Colonic mucosa (tissue), 4 donors: ENCODE measurements around the gene ZBTB20. TPM values are rescaled to one million over a fixed set of nuclear protein-coding genes. Genes with fewer than 3 reads are reported as not detected.

Experiments used
- DNase-seq: peaks from one replicate; pipeline ENCODE4 v3.0.0-alpha.2; 2020
- H3K27ac ChIP-seq: fragments of 200-600 bp; one replicate; pipeline ENCODE4 v1.8.0; 2021
- H3K27me3 ChIP-seq: fragments of 200-600 bp; one replicate; pipeline ENCODE4 v1.8.0; 2021
- H3K36me3 ChIP-seq: fragments of 200-600 bp; one replicate; pipeline ENCODE4 v1.8.0; 2021
- H3K4me1 ChIP-seq: fragments of 200-600 bp; one replicate; pipeline ENCODE4 v1.8.0; 2021; ENCODE audit warnings: mild to moderate bottlenecking
- H3K4me3 ChIP-seq: fragments of 200-600 bp; one replicate; pipeline ENCODE4 v1.8.0; 2021
- H3K9ac ChIP-seq, 2 donors: one replicate each; pipeline ENCODE4 v1.7.0; 2013; ENCODE audit warnings: control low read depth in 2 of 2, low read depth in 2 of 2, low read length in 2 of 2
- H3K9me3 ChIP-seq: fragments of 200-600 bp; one replicate; pipeline ENCODE4 v1.8.0; 2021
- CTCF ChIP-seq: fragments of 200-600 bp; IDR thresholded peaks from one replicate; pipeline ENCODE4 v1.8.0; 2022; ENCODE audit warnings: antibody characterized with exemption, mild to moderate bottlenecking
- intact Hi-C: fragments of 100-400 bp; cut with DNase I; formaldehyde crosslinking; loops from one replicate; pipeline ENCODE4 v1.14.1; 2022
- total RNA-seq, 2 donors: library from RNA; stranded (reverse); fragmentation: NEBNext Ultra II Directional in 1 of 2; extraction: Animal tissue kit (Norgen Biotek cat#: 25700) in 1 of 2; gene quantifications; one replicate each; pipeline ENCODE4 v1.2.1, GENCODE V29; 2021
- donor health status: healthy.
- donor health status: DM: no; HTN: no; CAD: no.
- donor health status: DM: no; HTN: no; CAD: no.

The ZBTB20 gene
- total RNA-seq, 2 donors from 2014 or later: 12.7 to 21.2 TPM

DNA sequence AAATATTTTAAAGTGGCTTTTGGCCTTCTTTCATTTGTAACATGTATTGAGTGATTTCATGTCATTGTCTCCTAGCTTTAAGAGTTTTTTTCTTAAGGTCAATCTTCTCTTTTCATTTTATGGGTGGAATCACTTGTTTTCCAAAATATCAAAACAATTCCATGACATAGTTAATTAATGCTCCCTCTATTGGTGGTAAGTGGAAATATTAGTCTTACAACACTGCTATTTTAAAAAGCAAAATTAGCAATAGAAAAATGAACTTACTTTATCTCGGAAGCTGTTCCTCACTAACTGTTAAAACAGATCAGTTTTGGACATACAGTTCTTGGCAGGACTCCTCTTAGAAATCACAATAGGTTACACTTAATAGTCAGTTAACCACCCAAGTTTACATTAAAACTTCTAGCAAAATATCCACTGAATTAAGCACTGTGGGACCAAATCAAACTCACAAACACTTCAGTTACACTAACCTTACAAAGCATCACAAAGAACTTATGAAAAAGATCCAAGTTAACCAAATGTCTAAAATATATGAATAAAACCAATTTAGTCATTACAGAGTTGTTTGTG, 810.9 kb downstream of the ZBTB20 start:
- Histone ChIP-seq H3K9me3 (no peaks in the 10 kb centered on the region), H3K27ac (no peak overlapping the region), H3K36me3 (no peaks in the 10 kb centered on the region), H3K27me3 (no peaks in the 10 kb centered on the region), H3K9ac (no peak overlapping the region), H3K4me1 (no peaks in the 10 kb centered on the region), H3K4me3 (no peak overlapping the region)
- intact Hi-C loops: no loop called here
- peak; percentile 22 for TF ChIP-seq CTCF
- DNase-seq: no peak

DNA sequence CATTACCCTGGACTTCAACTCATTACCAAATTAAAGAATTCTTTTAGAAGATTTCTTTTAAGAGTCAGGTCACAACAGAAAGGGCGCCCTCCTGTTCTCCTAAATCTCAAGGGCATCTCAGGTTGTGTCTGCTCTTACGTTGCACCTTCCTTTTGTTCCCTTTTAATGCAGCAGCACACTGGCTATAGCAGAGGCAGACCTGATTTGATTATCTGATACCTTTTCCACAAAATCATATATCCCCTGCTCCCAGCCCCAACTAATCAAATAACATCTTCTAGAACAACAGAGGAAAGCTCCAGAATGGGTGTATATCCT, 813.2 kb downstream of the ZBTB20 start:
- no peaks in the 10 kb centered on the region for H3K4me1 ChIP-seq
- H3K27me3 ChIP-seq: no peaks in the 10 kb centered on the region
- H3K4me3 ChIP-seq: no peak overlapping the region
- TF ChIP-seq CTCF: no peak
- H3K36me3 ChIP-seq: no peaks in the 10 kb centered on the region
- no peak overlapping the region for H3K27ac ChIP-seq
- intact Hi-C loops: no loop called here
- H3K9me3 ChIP-seq: no peaks in the 10 kb centered on the region
- no peak for DNase-seq
- no peak overlapping the region for H3K9ac ChIP-seq

DNA sequence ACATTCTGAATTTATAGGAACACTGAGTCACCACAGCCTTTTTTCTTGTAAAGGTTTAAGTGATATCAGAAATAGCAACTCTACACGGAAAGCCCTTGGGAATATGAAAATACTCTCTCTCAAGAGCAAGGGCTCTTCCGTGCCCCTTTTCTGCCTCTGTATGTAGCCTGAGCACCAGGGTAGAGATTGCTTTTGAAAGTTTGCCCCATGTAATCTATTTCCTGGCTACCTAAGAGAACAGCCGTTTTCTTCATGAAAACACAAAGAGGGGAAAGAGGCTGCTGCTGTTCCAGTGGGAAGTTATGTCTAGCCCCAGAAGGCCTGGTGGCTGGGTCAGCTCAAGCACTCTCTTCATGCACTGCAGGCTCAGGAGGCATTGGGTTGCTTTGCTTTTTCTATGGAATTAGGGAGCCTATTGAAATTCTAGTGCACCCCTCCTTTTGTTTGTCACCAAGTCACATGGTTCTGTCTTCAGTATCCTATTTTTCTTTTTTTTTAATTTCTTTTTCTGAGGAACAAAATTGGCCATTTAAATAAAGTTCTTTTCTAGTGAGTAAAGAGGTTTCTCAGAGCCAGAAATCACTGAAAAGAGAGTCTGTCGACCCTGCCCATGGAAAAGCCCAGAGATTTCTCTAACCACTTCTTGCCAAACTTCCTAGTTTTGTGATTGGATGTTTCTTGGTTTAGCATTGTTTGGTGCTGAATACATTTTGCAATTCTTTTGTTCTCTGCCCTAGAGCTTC, 813.7 kb downstream of the ZBTB20 start:
- no peak for TF ChIP-seq CTCF
- intact Hi-C loops: no loop called here
- DNase-seq: no peak
- Histone ChIP-seq H3K4me1 (no peaks in the 10 kb centered on the region), H3K9me3 (no peaks in the 10 kb centered on the region), H3K9ac (no peak overlapping the region), H3K36me3 (no peaks in the 10 kb centered on the region), H3K4me3 (no peak overlapping the region), H3K27me3 (no peaks in the 10 kb centered on the region), H3K27ac (no peak overlapping the region)

DNA sequence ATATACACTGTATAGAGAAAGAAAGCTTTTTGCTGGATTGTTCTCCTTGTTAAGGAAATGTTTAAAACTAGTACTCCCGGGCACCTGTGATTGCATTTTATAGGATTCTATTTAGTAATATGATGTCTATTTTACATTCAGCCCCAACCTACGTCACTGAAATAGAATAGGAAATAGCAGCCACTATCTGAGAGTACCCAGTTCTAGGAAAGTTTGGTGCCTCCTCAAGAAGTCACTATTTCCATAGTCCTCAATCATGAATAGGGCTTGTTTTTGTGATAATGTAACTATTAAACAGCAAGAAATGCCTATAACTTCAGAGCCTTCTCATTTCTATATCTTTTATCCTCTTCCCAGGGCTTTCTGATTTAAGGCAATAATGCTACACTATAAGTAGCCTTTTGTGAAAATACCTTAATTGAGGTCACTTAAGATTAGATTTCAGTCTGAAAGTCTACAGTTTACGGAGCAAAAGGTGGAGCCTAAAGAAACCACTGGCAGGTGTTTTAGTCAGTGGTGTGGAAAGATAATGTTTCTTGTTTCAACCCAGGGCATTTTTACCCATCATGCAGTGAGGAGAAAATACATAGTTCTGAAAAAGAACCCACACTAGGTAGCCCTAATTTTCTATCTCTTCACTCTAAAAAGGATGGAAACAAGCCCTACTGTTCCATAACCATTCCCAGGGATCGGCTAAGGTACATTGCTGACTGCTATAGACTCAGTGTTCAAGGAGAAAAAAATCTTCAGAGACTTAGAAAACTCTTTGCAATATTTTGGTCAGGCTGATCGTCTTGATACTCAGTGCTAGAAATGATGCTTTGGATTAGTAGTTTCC, 814.5 kb downstream of the ZBTB20 start:
- Histone ChIP-seq H3K27ac (no peak overlapping the region), H3K4me1 (no peaks in the 10 kb centered on the region), H3K27me3 (no peaks in the 10 kb centered on the region), H3K4me3 (no peak overlapping the region), H3K9ac (no peak overlapping the region), H3K36me3 (no peaks in the 10 kb centered on the region), H3K9me3 (no peaks in the 10 kb centered on the region)
- no peak for DNase-seq
- no peak for TF ChIP-seq CTCF
- intact Hi-C loops: no loop called here

- no peak overlapping the region for H3K9ac ChIP-seq
- no peaks in the 10 kb centered on the region for H3K9me3 ChIP-seq
- intact Hi-C loops: no loop called here
- TF ChIP-seq CTCF: no peak
- H3K27ac ChIP-seq: no peak overlapping the region
- no peaks in the 10 kb centered on the region for H3K4me1 ChIP-seq
- no peaks in the 10 kb centered on the region for H3K36me3 ChIP-seq
- no peaks in the 10 kb centered on the region for H3K27me3 ChIP-seq
- no peak for DNase-seq
- H3K4me3 ChIP-seq: no peak overlapping the region
Measured at GRCh38 chr3:114331710-114332109, 815.4 kb downstream of the ZBTB20 start.
